ENCODE data around the gene ZNF556. TPM values are rescaled to one million over a fixed set of nuclear protein-coding genes. Genes with fewer than 3 reads are reported as not detected.

The ZNF556 gene
- total RNA-seq, 1 experiment from 2014 or later = not detected

GRCh38 chr19:2853015-2853606, 14.0 kb upstream of the ZNF556 start:
- Histone ChIP-seq H3K4me1 (ENCODE audit: insufficient read depth, low read length, poor library complexity, severe bottlenecking) (no peaks in the 10 kb centered on the region), H3K27me3 (replicated peaks; ENCODE audit: insufficient read depth, low read depth, low read length, poor library complexity) (no peaks in the 10 kb centered on the region), H3K4me3 (ENCODE audit: low read depth, low read length, poor library complexity, severe bottlenecking) (no peak overlapping the region), H3K36me3 (ENCODE audit: insufficient read depth, low read length, poor library complexity, severe bottlenecking) (peaks cover 29% of the 10 kb centered on the region), H3K9me3 (ENCODE audit: low read depth, low read length, poor library complexity, severe bottlenecking) (peaks cover 66% of the 10 kb centered on the region), H3K27ac (ENCODE audit: low read depth, low read length, poor library complexity, severe bottlenecking) (no peak overlapping the region)
- intact Hi-C loops (cut with micrococcal nuclease; ENCODE audit: unreplicated experiment) = no loop called here
- DNase-seq (ENCODE audit: low spot score) = no peak
- CTCF ChIA-PET = no interaction called here
- POLR2A ChIA-PET (ENCODE audit: low non-redundant PET) = no interaction called here
- BruUV-seq (replicated peaks) = no TSS peak
- no peak for TF ChIP-seq EZH2 (IDR thresholded peaks at IDR 0.05; ENCODE audit: borderline replicate concordance, low read depth, low read length, poor library complexity, severe bottlenecking)
- no peak for TF ChIP-seq CTCF (conservative IDR thresholded peaks at IDR 0.05; ENCODE audit: low read depth, low read length)

GRCh38 chr19:2854849-2855248, 12.3 kb upstream of the ZNF556 start:
- Histone ChIP-seq H3K9me3 (ENCODE audit: low read depth, low read length, poor library complexity, severe bottlenecking) (peaks cover 73% of the 10 kb centered on the region), H3K27ac (ENCODE audit: low read depth, low read length, poor library complexity, severe bottlenecking) (no peak overlapping the region), H3K4me3 (ENCODE audit: low read depth, low read length, poor library complexity, severe bottlenecking) (no peak overlapping the region), H3K27me3 (replicated peaks; ENCODE audit: insufficient read depth, low read depth, low read length, poor library complexity) (no peaks in the 10 kb centered on the region), H3K4me1 (ENCODE audit: insufficient read depth, low read length, poor library complexity, severe bottlenecking) (no peaks in the 10 kb centered on the region), H3K36me3 (ENCODE audit: insufficient read depth, low read length, poor library complexity, severe bottlenecking) (peaks cover 29% of the 10 kb centered on the region)
- intact Hi-C loops (cut with micrococcal nuclease; ENCODE audit: unreplicated experiment) = no loop called here
- ChIA-PET CTCF (no interaction called here), POLR2A (ENCODE audit: low non-redundant PET) (no interaction called here)
- DNase-seq (ENCODE audit: low spot score) = no peak
- no TSS peak for BruUV-seq (replicated peaks)
- no peak for TF ChIP-seq CTCF (conservative IDR thresholded peaks at IDR 0.05; ENCODE audit: low read depth, low read length)
- TF ChIP-seq EZH2 (IDR thresholded peaks at IDR 0.05; ENCODE audit: borderline replicate concordance, low read depth, low read length, poor library complexity, severe bottlenecking) = no peak

- Histone ChIP-seq H3K4me3 (ENCODE audit: low read depth, low read length, poor library complexity, severe bottlenecking) (no peak overlapping the region), H3K9me3 (ENCODE audit: low read depth, low read length, poor library complexity, severe bottlenecking) (peaks cover 58% of the 10 kb centered on the region), H3K4me1 (ENCODE audit: insufficient read depth, low read length, poor library complexity, severe bottlenecking) (no peaks in the 10 kb centered on the region), H3K27me3 (replicated peaks; ENCODE audit: insufficient read depth, low read depth, low read length, poor library complexity) (no peaks in the 10 kb centered on the region), H3K36me3 (ENCODE audit: insufficient read depth, low read length, poor library complexity, severe bottlenecking) (peaks cover 24% of the 10 kb centered on the region), H3K27ac (ENCODE audit: low read depth, low read length, poor library complexity, severe bottlenecking) (no peak overlapping the region)
- ChIA-PET CTCF (no interaction called here), POLR2A (ENCODE audit: low non-redundant PET) (no interaction called here)
- intact Hi-C loops (cut with micrococcal nuclease; ENCODE audit: unreplicated experiment) = no loop called here
- TF ChIP-seq CTCF (conservative IDR thresholded peaks at IDR 0.05; ENCODE audit: low read depth, low read length) (no peak), EZH2 (IDR thresholded peaks at IDR 0.05; ENCODE audit: borderline replicate concordance, low read depth, low read length, poor library complexity, severe bottlenecking) (no peak)
- BruUV-seq (replicated peaks) = no TSS peak
- no peak for DNase-seq (ENCODE audit: low spot score)
Observed at GRCh38 chr19:2856457-2857050, 10.6 kb upstream of the ZNF556 start.

Data from A673 (cell line).